Measurements from ENCODE around the gene SNRNP25.

The SNRNP25 gene

GRCh38 chr16:104928-105327, 51.3 kb downstream of the SNRNP25 start:
- no peak for DNase-seq

GRCh38 chr16:105521-105920, 51.9 kb downstream of the SNRNP25 start:
- no peak for DNase-seq

GRCh38 chr16:106623-107324, 53.1 kb downstream of the SNRNP25 start:
- DNase-seq: peak; percentile 72

All from fibroblast of skin of right biceps (primary cell).